Mammary epithelial cell (primary cell): ENCODE measurements around the gene FAM228B.

Experiments used
- EZH2 ChIP-seq: IDR thresholded peaks from 2 replicates; pipeline ENCODE4 v1.6.1; 2012; ENCODE audit warnings: low read length, inconsistent platforms, borderline replicate concordance
- TF ChIP-seq, protein P1 (sequence below), 2 donors: IDR thresholded peaks in 1 of 2; conservative IDR thresholded peaks in 1 of 2; 2 replicates each; pipeline ENCODE4 v1.5.1; 2011 to 2012; ENCODE audit warnings: inconsistent platforms in 2 of 2, low read length in 2 of 2, mild to moderate bottlenecking in 2 of 2, control low read depth in 1 of 2, low read depth in 1 of 2; ENCODE audit not compliant: insufficient read depth in 1 of 2; ENCODE audit errors: extremely low read depth in 1 of 2

DNA sequence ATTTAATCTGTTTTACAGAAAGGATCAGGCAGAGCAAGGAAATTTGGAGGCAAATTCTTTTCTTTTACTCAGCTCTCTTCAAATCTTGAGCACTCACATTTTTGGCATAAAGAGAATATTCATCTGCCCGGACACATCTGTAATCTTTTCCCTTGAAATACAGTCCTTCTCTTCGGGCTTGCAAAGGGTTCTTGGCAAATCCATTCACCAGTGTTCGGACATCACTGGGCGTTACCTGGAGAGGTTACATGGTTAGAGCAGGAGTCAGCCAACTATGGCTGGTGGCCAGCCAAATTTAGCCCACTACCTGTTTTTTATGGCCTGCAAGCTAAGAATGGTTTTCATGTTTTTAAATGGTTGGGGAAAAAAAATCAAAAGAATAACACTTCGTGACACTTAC is 2.2 kb upstream of the FAM228B start:
- TF ChIP-seq, protein P1, sequence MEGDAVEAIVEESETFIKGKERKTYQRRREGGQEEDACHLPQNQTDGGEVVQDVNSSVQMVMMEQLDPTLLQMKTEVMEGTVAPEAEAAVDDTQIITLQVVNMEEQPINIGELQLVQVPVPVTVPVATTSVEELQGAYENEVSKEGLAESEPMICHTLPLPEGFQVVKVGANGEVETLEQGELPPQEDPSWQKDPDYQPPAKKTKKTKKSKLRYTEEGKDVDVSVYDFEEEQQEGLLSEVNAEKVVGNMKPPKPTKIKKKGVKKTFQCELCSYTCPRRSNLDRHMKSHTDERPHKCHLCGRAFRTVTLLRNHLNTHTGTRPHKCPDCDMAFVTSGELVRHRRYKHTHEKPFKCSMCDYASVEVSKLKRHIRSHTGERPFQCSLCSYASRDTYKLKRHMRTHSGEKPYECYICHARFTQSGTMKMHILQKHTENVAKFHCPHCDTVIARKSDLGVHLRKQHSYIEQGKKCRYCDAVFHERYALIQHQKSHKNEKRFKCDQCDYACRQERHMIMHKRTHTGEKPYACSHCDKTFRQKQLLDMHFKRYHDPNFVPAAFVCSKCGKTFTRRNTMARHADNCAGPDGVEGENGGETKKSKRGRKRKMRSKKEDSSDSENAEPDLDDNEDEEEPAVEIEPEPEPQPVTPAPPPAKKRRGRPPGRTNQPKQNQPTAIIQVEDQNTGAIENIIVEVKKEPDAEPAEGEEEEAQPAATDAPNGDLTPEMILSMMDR (conservative IDR thresholded peaks at IDR 0.05 in 1 of 2, IDR thresholded peaks at IDR 0.05 in 1 of 2; ENCODE audit: extremely low read depth in 1 of 2, insufficient read depth in 1 of 2, low read depth in 1 of 2, low read length in 2 of 2): no peak
- TF ChIP-seq EZH2: no peak
